C4-2B (cell line): ENCODE measurements around the gene GABRG3.

ENCODE experiments used
- H3K27ac ChIP-seq: fragments of 450-650 bp; 2 replicates; pipeline ENCODE4 v1.5.1; 2017
- CTCF ChIP-seq: fragments of 450-650 bp; conservative IDR thresholded peaks from 2 replicates; pipeline ENCODE4 v1.5.1; 2017; ENCODE audit warnings: mild to moderate bottlenecking
- ZFX ChIP-seq: fragments of 450-650 bp; IDR thresholded peaks from 2 replicates; pipeline ENCODE4 v1.6.1; 2017

Gene GABRG3

DNA sequence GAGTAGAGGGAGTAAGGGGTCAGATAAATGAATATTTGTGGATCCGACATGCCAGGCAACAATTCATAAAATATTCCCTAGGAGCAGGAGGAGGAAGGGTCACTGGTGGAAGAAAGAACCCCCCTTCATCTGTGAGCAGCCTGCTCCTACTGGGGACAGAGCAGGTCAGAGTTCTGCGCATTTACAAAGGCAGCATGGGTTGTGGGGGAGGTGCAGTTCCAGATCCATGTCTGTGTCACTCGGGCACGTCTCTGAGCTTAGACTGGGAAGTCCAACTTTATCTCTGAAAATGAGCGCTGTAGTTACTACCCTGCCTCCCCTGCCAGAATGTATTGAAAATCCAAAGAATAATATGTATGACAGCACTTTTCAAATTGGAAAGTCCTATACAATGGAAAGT is 115.2 kb downstream of the GABRG3 start:
- H3K27ac ChIP-seq, result no peak overlapping the region
- TF ChIP-seq ZFX (no peak), CTCF (no peak)

GRCh38 chr15:27086805-27087204 is 115.8 kb downstream of the GABRG3 start:
- TF ChIP-seq CTCF (no peak), ZFX (no peak)
- no peak overlapping the region for H3K27ac ChIP-seq

- no peak overlapping the region for H3K27ac ChIP-seq
- TF ChIP-seq ZFX (no peak), CTCF (no peak)
Observed at GRCh38 chr15:27087651-27088583, 116.9 kb downstream of the GABRG3 start.

DNA sequence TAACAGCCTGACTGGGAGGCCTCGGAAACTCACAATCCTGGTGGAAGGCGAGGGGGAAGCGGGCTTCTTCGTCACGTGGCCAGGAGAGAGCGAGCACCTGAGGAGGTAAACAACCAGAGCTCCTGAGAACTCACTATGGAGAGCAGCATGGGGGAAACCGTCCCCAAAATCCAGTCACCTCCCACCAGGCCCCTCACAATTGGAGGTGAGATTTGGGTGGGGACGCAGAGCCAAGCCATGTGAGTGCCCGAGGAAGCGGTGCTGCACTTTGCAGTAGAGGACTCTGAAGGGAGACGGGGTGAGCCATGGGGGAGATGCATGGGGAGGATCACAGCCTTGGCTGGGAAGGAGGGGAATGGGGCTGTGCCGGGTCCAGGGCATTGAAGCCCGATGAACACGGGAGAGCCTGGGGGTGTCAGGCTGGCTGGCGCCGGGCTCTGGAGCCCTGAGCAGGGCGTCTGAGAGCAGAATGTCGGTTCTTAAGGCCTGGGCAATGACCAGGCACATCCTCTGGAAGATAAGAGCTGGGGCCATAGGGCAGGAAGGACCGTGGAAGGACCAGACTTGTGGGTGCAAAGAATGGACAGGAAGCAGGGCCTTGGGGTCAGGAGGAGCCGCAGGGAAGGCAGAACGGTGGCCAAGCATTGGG is 117.7 kb downstream of the GABRG3 start:
- TF ChIP-seq ZFX (no peak), CTCF (no peak)
- no peak overlapping the region for H3K27ac ChIP-seq

GRCh38 chr15:27089233-27089586 is 118.2 kb downstream of the GABRG3 start:
- TF ChIP-seq CTCF (no peak), ZFX (no peak)
- H3K27ac ChIP-seq, result no peak overlapping the region

DNA sequence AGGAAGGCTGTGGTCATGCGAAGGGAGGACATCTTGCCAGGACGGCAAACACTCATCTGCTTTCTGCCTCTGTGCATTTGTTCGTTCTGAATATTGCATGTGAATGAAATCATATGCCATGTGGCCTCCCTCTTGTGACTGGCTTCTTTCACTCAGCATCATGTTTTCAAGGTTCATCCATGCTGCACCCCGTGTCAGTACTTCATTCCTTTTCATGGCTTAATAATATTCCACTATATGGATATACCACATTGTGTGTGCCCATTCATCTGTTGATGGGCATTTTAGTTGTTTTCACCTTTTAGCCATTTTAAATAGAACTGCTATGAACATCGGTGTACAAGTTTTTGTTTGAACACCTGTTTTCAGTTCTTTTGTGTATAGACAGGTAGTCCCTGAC is 118.7 kb downstream of the GABRG3 start:
- no peak overlapping the region for H3K27ac ChIP-seq
- no peak for TF ChIP-seq CTCF
- no peak for TF ChIP-seq ZFX

GRCh38 chr15:27091270-27091940 is 120.4 kb downstream of the GABRG3 start:
- no peak overlapping the region for H3K27ac ChIP-seq

More at GRCh38 chr15:27091270-27091940, 120.4 kb downstream of the GABRG3 start:
- TF ChIP-seq CTCF, result no peak
- TF ChIP-seq ZFX, result no peak
